GM21619 (cell line): ENCODE data around the gene SYNPO2.
"Not testable (repeated sequence)": the region's sequence is repeated elsewhere in the genome, so short reads cannot be mapped to it uniquely, and the experiment has no call there.

Experiments used
- ATAC-seq: cut with Tn5 transposase; IDR thresholded peaks from one replicate; pipeline ENCODE4 v1.9.1; 2021; ENCODE audit not compliant: unreplicated experiment

The SYNPO2 gene

DNA sequence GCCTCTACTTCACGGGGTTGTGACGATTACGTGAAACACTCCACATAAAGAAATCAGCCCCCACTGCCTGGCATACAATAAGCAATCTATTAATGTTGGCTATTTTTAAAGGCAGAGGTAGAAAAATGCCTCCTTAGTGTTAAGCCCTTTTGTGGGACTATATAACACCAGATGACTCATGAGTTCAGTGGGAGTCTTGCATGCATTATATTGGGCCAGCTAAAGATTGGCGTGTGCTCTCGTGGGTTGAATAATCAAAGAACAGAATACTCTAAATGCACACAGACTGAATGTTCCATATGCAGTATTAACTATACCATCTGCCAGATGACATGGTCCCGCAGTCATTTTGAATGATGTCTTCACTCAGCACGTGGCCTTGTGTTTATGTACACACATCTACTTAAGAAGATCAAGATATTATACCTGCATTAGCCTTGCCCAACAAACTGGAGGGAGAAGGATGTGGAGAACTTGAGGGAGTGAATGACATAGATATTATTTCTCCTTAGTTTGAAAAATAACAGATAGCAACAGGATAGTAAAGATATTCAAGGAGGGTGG is 162.0 kb downstream of the SYNPO2 start:
- no peak for ATAC-seq

DNA sequence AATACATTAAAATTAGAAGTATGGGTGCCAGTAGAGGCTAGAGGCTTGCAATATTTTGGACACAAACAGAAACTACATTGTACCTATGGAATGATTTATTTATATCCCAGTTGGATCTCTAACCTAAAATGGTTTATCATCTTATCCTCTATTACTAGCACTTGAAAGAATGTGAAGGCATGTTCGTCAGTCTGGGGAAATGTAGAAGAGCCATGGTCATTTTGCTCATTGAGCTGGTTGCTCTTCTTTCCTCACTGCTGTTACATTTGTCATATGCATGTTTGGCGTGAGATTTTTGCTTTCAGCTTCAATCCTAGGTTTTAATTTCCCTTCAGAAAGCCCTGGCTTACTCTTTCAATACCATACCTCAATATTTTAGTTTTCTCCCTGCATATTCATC is 164.6 kb downstream of the SYNPO2 start:
- ATAC-seq, result no peak

GRCh38 chr4:119053997-119054396 is 165.3 kb downstream of the SYNPO2 start:
- no peak for ATAC-seq

- no peak for ATAC-seq
Measured at GRCh38 chr4:119057417-119057816, 168.8 kb downstream of the SYNPO2 start.

DNA sequence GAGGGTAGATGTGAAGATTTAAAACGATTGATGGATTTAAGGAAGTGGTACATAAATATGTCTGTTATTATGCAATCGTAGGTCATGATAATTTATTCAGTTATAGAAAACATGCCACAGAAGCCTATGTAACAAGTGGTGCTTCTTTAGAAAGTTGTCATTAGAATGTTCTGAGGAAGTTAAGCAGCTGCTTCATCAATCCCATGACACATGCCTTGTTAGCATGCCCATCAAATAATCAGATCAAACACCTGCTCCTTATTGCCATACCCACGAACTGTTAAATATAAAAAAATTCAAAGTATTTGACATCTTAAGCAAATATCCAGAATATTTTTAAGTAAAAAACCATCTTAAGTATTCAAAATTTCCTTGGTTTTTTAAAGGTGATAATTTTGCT is 170.6 kb downstream of the SYNPO2 start:
- ATAC-seq, result no peak

GRCh38 chr4:119067125-119067524 is 178.5 kb downstream of the SYNPO2 start:
- ATAC-seq, result not testable (repeated sequence)

DNA sequence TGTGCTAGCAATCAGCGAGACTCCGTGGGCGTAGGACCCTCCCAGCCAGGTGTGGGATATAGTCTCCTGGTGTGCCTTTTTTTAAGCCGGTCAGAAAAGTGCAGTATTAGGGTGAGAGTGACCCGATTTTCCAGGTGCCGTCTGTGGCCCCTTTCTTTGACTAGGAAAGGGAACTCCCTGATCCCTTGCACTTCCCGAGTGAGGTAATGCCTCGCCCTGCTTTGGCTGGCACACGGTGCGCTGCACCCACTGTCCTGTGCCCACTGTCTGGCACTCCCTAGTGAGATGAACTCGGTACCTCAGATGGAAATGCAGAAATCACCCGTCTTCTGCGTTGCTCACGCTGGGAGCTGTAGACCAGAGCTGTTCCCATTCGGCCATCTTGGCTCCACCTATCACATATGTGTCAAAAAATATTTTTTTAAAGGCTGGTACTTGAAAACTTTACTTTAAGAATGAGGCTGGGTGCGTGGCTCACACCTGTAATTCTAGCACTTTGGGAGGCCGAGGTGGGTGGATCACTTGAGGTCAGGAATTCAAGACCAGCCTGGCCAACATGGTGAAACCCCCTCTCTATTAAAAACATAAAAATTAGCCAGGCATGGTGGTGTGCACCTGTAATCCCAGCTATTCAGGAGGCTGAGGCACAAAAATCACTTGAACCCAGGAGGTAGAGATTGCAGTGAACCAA is 179.2 kb downstream of the SYNPO2 start:
- ATAC-seq, result not testable (repeated sequence)

DNA sequence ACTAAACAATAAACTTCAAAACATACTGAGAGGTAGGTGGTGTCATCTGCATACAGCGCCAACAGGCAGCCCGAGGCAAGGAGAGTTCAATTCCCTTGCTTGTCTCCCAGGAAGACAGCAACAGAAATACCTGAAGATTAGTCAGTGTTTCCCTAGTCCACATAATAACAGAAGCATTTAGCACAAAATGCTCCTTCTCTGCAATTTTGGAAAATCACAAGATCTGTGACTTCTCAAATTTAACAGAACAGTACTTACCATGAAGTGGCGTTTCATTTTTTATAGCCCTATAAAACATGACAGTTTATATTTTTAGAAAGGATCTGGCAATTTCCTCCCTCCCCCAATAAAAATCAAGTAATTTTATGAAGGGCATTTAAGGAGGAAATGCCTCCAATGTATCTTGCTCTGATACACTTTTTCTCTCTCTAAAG is 179.9 kb downstream of the SYNPO2 start:
- no peak for ATAC-seq

DNA sequence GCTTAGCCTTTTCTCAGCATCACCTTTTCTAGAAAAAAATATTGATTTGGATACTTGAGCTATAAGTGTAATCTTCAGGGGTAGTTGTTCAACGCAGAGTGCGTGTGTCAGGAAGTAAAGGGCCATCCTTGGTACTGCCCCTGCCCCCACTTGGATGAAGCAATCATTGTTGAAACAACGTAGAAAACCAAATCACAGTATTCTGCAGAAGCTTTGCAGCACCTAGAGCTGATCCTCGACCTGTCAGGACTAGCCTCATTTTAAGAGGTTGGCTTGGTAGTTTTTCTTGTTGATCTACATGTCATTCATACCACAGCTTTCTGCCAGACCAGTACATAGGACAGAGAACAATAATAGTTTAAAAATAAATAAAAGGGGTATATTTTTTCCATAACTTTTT is 181.6 kb downstream of the SYNPO2 start:
- ATAC-seq, result no peak

DNA sequence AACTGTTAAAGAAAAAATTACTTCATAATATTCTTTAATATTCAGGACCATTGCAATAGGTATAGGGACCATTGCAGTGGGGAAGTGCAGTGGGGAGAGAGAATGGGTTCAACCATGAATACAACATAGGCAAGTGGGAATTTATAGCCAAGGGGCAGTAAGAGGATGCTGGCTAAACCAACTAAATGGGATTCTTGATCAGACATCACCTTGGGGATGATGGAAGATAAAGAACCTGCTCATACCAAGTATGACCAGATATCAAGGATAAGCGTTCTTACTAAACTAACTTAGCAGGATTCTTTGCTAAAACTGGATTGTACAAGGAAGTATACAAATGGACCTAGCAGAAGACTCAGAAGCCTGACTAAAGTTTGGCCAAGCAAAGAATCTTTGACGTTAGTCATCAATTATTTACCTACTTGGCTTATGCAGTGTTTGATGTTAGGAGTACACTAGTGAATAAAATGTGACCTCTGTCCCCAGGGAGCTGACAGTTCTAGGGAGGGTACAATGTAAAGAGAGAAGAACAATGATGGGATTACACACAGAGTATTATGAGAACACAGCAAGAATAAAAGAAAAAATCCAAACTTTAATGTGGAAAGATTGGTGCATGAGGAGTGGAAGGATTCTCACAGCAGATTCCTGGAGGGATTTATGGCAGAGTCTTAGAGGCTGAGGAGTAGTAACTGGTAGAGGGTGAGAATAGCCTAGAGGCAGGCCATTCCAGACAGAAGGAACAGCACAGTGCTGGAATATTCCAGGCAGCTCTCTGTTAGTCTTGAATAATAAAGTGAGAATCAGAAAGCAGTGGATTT is 192.3 kb downstream of the SYNPO2 start:
- ATAC-seq, result no peak

DNA sequence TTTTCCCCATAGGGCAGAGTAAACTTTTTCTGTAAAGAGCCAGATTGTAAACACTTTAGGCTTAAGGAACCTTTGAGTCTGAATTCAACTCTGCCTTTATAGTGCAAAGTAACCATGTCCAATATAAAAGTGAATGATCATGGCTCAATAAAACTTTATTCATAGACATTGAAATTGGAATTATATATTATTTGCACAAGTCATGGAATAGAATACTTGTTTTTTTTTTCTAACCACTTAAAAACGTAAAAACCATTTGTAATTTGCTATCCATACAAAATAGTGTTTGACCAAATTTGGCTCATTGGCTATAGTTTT is 192.8 kb downstream of the SYNPO2 start:
- no peak for ATAC-seq

DNA sequence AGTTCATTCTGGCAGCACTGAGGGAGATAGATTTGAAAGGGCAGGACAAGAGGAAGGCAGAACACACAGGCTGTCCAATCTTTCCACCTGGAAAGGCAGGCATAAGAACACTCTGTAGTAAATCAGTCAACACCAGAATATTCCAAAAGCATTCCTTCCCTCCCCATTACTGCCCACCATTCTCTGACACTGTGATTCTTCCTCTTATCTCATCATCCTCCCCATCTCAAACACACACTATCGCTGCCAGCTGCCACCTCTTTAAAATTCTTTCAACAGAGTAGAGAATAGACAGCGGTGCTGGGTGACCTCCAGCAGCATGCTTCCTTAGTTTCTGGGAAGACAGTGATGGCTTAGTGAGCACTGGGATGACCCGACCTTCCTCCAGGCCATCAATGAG is 193.3 kb downstream of the SYNPO2 start:
- ATAC-seq, result no peak

- ATAC-seq, result no peak
Measured at GRCh38 chr4:119082661-119083060, 194.0 kb downstream of the SYNPO2 start.

DNA sequence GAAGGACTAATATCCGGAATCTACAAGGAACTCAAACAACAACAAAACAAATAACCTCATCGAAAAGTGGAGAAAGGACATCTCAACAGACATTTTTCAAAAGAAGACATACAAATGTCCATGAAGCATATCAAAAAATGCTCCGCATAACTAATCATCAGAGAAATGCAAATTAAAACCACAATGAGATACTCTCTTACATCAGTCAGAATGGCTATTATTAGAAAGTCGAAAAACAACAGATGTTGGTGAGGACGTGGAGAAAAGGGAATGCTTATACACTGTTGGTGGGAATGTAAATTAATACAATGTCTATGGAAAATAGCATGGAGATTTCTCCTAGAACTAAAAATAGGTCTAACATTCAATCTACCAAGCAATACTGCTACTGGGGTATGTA is 195.9 kb downstream of the SYNPO2 start:
- no peak for ATAC-seq

- ATAC-seq, result no peak
Measured at GRCh38 chr4:119087121-119087520, 198.5 kb downstream of the SYNPO2 start.

- no peak for ATAC-seq
Measured at GRCh38 chr4:119087656-119088055, 199.0 kb downstream of the SYNPO2 start.

DNA sequence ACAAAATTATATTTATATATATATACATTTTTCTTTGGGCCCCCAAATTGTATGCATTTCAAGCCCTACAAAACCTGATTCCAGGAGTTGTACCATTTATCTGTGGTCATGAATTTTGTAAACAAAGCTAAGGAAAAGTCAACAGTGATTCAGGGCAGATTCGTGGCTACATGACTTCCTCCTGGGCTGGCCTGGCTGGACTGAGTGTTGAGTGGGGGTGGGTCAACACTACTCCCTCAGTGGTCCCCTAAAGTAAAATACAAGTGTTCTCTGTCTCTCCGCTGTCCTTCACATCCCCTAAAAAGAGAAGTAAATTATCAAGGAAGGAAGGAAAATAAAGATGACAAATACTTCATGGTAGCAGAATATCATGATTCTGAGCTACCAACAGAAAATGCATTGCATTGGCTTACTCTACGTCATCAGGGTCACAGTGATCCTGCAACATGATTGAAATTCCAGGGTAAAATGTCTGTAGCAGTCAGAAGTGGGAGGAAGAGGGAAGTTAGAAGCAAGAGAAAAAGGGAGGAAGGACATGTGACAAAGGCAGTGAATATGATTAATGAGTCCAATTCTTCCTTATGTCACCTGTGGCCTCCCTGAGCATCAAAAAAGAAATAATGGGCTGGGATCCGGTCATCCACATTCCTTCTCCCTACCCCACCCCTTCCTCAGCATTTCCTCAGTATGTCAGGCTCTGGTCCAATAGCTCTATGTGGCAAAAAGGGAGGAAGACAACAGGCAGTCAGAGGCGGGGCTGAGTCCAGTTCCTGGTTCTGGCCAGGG is 204.6 kb downstream of the SYNPO2 start:
- no peak for ATAC-seq

DNA sequence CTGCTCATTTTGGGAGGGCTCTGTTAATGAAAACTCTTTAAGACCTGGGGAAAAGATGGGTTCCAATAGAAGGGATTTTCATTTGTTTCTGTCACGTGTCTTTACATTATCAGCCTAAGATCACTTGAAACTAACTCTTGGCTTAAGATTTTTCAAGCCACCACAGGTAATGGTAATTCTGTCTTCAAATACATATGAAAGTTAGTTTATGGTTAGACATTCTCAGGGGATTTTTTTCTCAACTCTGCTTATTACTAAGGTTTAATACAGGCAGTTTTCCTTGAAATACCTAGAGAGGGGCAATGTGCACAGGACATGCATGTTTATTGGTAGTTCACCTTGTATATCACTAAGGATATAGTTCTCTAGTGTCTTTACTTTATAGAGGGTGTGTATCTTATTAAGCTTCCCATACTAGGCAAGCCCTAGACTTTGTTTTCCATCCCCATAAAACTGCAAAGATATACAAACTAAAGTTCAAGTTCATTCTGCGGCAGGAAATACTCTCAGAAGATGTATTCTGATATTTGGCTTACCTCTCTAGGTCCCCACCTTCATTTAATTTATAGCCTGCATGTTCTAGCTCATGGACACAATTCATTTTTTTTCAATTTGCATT is 208.7 kb downstream of the SYNPO2 start:
- ATAC-seq, result no peak

DNA sequence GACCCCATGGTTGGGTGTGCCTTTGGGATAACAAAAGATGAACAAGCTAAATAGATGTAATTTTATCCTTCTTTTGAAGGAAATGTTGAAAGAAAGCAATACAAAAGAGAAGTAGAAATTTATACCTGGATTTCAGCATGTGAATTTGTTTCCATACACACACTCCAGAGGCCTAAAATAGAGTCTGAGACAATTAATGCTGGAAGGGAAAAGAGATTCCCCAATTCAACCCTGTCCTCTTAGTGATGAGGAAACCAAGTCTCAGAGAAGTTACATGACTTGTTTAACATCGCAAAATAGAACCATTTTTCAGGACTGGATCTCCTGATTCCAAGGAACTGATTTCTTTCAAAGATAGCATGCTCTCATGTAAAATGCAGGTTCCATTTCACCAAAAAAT is 209.7 kb downstream of the SYNPO2 start:
- ATAC-seq, result no peak

GRCh38 chr4:119099227-119099810 is 210.7 kb downstream of the SYNPO2 start:
- no peak for ATAC-seq

GRCh38 chr4:119100655-119101054 is 212.0 kb downstream of the SYNPO2 start:
- no peak for ATAC-seq
